GM10248 (cell line): ENCODE results near the gene SCN4A.
"Not testable (repeated sequence)": the region's sequence is repeated elsewhere in the genome, so short reads cannot be mapped to it uniquely, and the experiment has no call there.

ENCODE experiments used
- CTCF ChIA-PET: fragments of 300-600 bp; sonication (Branson Sonifier 250); formaldehyde crosslinking; extraction: SDS; loops from one replicate; lab custom pipeline; 2021; ENCODE audit warnings: antibody characterized with exemption; lab: Yijun Ruan, JAX
- POLR2A ChIA-PET: fragments of 350-650 bp; sonication (Branson Sonifier 250); formaldehyde crosslinking; extraction: SDS; loops from one replicate; lab custom pipeline; 2020; ENCODE audit warnings: antibody characterized with exemption; lab: Yijun Ruan, JAX
- DNase-seq: peaks from one replicate; pipeline ENCODE4 v3.0.0; 2012; ENCODE audit errors: extremely low spot score
- TF ChIP-seq, protein P1 (sequence below): IDR thresholded peaks from 2 replicates; pipeline ENCODE4 v1.5.1; 2012; ENCODE audit warnings: mild to moderate bottlenecking, low read depth; ENCODE audit errors: extremely low read depth, missing control alignments, control extremely low read depth

SCN4A gene

DNA sequence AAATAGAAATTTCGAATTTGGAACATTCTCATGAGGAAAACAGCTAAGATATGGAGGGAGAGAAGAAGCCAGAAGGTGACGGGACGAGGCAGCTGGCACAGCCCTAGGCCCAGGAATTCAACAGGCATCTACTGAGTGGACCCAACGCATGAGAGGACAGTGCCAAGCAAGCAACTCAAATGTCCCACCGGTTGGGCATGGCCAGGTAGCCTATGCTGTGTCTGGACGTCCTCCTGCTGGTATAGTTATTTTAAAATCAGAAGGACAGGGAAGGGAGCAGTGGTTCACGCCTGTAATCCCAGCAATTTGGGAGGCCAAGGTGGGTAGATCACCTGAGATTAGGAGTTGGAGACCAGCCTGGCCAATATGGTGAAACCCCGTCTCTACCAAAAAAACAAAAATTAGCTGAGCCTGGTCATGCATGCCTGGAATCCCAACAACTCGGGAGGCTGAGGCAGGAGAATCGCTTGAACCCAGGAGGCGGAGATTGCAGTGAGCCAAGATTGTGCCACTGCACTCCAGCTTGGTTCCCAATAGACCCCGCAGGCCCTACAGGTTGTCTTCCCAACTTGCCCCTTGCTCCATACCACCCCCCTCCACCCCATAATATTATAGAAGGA, 56.0 kb downstream of the SCN4A start:
- ChIA-PET CTCF (interaction anchor here (1.2 to 12.9 kb wide), 7 partner anchors 13 to 111 kb away, joined by 4 to 207 read pairs (median 51); no protein-coding TSS in a partner anchor), POLR2A (no interaction called here)
- TF ChIP-seq, protein P1, sequence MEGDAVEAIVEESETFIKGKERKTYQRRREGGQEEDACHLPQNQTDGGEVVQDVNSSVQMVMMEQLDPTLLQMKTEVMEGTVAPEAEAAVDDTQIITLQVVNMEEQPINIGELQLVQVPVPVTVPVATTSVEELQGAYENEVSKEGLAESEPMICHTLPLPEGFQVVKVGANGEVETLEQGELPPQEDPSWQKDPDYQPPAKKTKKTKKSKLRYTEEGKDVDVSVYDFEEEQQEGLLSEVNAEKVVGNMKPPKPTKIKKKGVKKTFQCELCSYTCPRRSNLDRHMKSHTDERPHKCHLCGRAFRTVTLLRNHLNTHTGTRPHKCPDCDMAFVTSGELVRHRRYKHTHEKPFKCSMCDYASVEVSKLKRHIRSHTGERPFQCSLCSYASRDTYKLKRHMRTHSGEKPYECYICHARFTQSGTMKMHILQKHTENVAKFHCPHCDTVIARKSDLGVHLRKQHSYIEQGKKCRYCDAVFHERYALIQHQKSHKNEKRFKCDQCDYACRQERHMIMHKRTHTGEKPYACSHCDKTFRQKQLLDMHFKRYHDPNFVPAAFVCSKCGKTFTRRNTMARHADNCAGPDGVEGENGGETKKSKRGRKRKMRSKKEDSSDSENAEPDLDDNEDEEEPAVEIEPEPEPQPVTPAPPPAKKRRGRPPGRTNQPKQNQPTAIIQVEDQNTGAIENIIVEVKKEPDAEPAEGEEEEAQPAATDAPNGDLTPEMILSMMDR, result no peak
- no peak for DNase-seq

- CTCF ChIA-PET, result interaction anchor here (1.0 to 12.9 kb wide), 9 partner anchors 12 to 112 kb away, joined by 3 to 207 read pairs (median 4); partner anchors contain the start of gene CD79B
- POLR2A ChIA-PET, DNase-seq: not testable (repeated sequence)
Observed at GRCh38 chr17:63915753-63916152, 57.0 kb downstream of the SCN4A start.

DNA sequence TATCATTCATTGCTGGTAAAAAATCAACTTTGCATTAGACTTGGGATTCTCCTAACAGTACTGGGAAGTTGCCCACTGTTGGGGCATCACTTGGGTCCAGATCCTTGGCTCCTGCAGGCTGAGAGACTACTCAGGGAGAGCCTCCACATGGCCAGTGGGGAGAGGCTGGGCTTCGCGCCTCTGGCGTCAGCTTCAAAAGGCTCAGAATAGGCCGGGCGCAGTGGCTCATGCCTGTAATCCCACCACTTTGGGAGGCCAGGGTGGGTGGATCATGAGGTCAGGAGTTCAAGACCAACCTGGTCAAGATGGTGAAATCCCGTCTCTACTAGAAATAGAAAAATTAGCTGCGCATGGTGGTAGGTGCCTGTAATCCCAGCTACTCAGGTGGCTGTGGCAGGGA, 58.2 kb downstream of the SCN4A start:
- ChIA-PET POLR2A (no interaction called here), CTCF (interaction anchor here (1.1 to 12.9 kb wide), 7 partner anchors 11 to 114 kb away, joined by 3 to 207 read pairs (median 35); no protein-coding TSS in a partner anchor)
- no peak for DNase-seq
- TF ChIP-seq, protein P1, result no peak

DNA sequence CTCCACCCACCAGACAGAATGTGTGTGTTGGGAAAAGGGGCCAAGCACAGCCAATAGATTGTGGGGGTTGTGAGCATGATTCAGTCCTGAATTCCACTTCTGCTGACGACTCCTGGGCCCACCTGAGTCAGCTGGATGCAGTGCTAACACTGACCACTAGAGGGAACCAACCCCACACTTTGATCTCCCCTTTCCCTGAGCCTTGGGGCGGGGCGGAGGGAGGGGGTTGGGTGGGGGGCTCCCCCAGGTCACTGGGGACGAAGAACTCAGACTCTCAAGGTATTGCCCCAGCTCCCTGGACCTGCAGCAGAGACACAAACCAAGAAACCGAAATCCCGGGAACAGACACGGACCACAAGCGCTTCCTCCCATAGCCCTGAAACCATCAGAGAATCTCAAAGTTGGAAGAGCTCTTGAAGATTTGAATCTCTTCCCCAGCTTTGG, 61.0 kb downstream of the SCN4A start:
- TF ChIP-seq, protein P1, result peak; percentile 79
- ChIA-PET POLR2A (interaction anchor here (0.6 kb wide), 1 partner anchor 231 kb away, joined by 3 read pairs; no protein-coding TSS in a partner anchor), CTCF (interaction anchor here (0.8 to 12.9 kb wide), 28 partner anchors 8 to 222 kb away, joined by 3 to 207 read pairs (median 6); partner anchors contain the start of genes CD79B and ICAM2)
- peak; percentile 76 for DNase-seq

DNA sequence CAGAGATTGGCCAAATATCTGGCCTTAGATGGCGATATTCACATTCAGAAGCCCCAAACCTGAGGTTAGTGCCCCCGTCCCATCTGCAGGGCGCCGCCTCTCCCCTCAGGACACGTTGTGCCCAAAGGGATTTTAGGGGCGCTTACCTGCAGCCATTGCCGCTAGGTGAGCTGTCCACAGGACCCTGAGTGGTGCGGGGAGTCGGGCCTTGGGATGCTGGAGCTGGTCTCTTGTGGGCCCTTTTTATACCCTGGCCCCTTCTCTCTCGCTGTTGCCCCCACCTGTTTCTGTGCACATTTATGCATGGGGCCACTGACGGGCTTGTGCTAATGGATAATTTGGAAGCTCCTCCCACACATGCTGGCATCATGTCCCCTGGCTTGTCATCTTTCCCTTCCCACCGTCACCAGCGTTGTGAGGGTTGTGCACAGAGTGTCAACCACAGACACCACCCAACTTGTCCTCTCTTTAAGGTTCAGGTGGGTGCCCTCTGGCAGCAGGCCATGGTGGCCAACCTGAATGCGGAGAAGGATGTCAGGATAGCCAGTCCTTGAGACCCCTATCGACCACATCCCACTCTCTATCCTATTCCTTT, 61.6 kb downstream of the SCN4A start, which contains the start of gene CSHL1:
Gene CSHL1 (minus strand): TSS at position 218 of the 595 bp plus-strand sequence. CDS start 62 bp downstream, at position 156.
- POLR2A ChIA-PET, result interaction anchor here (0.6 kb wide), 1 partner anchor 231 kb away, joined by 3 read pairs; no protein-coding TSS in a partner anchor
- no peak for DNase-seq

DNA sequence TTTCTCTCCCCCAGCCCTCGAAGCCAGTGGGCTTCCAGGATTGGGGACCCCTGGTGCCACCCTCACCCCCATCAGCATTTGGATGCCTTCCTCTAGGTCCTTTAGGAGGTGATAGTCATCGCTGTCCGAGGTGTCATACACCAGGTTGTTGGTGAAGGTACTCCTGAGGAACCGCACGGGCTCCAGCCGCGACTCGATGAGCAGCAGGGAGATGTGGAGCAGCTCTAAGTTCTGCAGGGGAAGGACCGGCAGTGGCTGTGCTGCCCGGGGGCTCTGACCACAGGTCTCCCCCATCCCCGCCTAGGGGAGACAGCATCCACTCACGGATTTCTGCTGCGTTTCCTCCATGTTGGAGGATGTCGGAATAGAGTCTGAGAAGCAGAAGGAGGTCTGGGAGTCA, 62.6 kb downstream of the SCN4A start:
- DNase-seq, result no peak
- CTCF ChIA-PET, result interaction anchor here (0.7 to 12.9 kb wide), 16 partner anchors 8 to 223 kb away, joined by 3 to 207 read pairs (median 6); partner anchors contain the start of gene ICAM2
- TF ChIP-seq, protein P1, result no peak
- POLR2A ChIA-PET, result no interaction called here

More for the DNA sequence above, 61.6 kb downstream of the SCN4A start, which contains the start of gene CSHL1:
- TF ChIP-seq, protein P1, result no peak
- CTCF ChIA-PET, result interaction anchor here (0.8 to 12.9 kb wide), 23 partner anchors 9 to 222 kb away, joined by 3 to 207 read pairs (median 6); partner anchors contain the start of genes CD79B and ICAM2

DNA sequence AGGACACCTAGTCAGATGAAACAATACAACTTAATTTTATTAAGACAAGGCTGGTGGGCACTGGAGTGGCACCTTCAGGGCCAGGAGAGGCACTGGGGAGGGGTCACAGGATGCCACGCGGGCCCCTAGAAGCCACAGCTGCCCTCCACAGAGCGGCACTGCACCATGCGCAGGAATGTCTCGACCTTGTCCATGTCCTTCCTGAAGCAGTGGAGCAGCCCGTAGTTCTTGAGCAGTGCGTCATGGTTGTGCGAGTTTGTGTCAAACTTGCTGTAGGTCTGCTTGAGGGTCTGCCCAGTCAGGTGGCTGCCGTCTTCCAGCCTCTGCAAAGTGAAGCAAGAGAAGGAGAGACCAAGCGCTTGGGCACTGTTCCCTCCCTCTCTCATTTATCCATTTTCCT, 63.1 kb downstream of the SCN4A start:
- POLR2A ChIA-PET, DNase-seq: not testable (repeated sequence)
- CTCF ChIA-PET, result interaction anchor here (1.6 to 4.7 kb wide), 2 partner anchors 8 to 40 kb away, joined by 3 to 35 read pairs; no protein-coding TSS in a partner anchor

DNA sequence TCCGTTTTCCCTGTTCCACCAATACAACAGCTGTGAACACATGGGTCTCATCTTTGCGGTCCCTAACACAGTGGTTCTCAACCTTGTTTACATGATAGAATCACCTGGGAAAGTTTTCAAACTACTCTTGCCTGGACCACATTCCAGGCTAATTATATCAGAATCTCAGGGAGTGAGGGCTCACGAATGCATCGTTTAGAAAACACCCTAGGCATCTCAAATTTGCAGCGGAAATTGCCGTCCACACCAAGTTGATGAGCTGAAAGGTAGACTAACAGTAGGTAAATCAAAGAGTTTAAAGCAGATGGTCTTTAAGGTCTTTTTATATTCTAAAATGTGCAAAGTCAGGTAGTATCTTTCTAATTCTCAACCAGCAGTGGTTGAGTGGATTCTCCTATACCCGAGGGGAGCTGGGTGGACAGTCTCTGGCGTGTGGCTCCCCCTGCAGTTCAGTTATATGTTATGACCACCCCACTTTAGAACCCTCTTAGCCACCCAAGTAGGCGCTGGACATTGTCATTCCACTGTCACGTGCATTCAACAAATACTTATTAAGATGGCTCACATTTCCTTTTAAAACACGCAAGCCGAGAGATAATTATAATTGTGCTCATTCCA, 65.4 kb downstream of the SCN4A start:
- DNase-seq, POLR2A ChIA-PET: not testable (repeated sequence)
- CTCF ChIA-PET, result interaction anchor here (1.3 to 1.4 kb wide), 2 partner anchors 39 to 226 kb away, joined by 4 to 6 read pairs; no protein-coding TSS in a partner anchor

DNA sequence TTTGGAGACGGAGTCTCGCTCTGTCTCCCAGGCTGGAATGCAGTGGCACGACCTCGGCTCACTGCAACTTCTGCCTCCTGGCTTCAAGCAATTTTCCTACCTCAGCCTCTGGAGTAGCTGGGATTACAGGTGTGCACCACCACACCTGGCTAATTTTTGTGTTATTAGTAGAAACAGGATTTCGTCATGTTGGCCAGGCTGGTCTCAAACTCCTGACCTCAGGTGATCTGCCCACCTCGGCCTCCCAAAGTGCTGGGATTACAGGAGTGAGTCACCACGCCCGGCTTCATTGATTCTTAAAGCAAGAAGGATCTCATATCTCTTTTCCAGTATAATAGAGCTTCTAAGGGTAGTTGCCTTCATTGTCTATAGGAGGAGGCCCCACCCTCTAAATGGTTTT, 67.9 kb downstream of the SCN4A start:
- POLR2A ChIA-PET, DNase-seq: not testable (repeated sequence)
- CTCF ChIA-PET, result interaction anchor here (0.9 to 6.8 kb wide), 19 partner anchors 8 to 377 kb away, joined by 3 to 51 read pairs (median 5); partner anchors contain the start of genes CD79B and GH1
